A673 (cell line): ENCODE data around the gene FJX1.

Source experiments
- CTCF ChIP-seq: fragments of 300-800, 200-600 bp; sonication (generic); conservative IDR thresholded peaks from 2 replicates; pipeline ENCODE4 v1.5.1; 2017; ENCODE audit warnings: low read depth, mild to moderate bottlenecking, antibody characterized with exemption, low read length, moderate library complexity, mixed read lengths
- EZH2 ChIP-seq: fragments of 200-600 bp; sonication (generic); IDR thresholded peaks from 2 replicates; pipeline ENCODE4 v1.6.1; 2017; ENCODE audit warnings: borderline replicate concordance, low read depth, mild to moderate bottlenecking, mixed read lengths, antibody characterized with exemption, low read length; ENCODE audit not compliant: poor library complexity, severe bottlenecking

- TF ChIP-seq CTCF = no peak
- TF ChIP-seq EZH2 = no peak
Observed at GRCh38 chr11:35635933-35636332, 17.7 kb downstream of the FJX1 start.
